Measurements from ENCODE around the gene SNX15. TPM values are rescaled to one million over a fixed set of nuclear protein-coding genes. Genes with fewer than 3 reads are reported as not detected.
"Not testable (repeated sequence)": the region's sequence is repeated elsewhere in the genome, so short reads cannot be mapped to it uniquely, and the experiment has no call there.

SNX15 gene
- total RNA-seq, 1 donor from 2014 or later, result 24.9 TPM

DNA sequence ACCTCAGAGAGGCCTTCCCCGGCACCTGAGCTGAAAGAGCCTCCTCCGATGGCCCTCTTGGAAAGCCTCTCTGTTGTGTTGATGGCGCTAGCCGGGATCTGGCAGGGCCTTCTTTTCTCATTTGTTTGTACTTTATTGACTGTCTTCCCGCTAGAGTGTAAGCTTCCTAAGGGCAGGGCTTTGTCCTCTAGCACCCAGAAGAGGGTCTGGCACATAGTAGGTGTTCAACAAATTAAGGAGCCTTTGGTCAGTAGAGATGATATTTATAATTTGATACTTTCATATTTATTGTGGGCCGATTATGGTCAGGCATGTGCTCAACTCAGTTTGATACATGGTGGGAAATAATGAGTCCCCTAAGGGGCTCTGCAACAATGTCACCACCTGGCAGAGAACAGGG lies 9.3 kb upstream of the SNX15 start:
- TF ChIP-seq CTCF (IDR thresholded peaks at IDR 0.05), result no peak
- DNase-seq (ENCODE audit: low spot score), result no peak
- H3K4me1 Mint-ChIP-seq (ENCODE audit: low read depth), result peaks cover 14% of the 10 kb centered on the region
- H3K27ac Mint-ChIP-seq (ENCODE audit: unreplicated experiment), result no peak overlapping the region
- H3K27me3 Mint-ChIP-seq (ENCODE audit: low read depth), result no peaks in the 10 kb centered on the region
- peaks cover 16% of the 10 kb centered on the region for H3K36me3 Mint-ChIP-seq (ENCODE audit: low read depth)
- H3K9me3 Mint-ChIP-seq (ENCODE audit: low read depth), result no peaks in the 10 kb centered on the region
- H3K4me3 Mint-ChIP-seq (ENCODE audit: unreplicated experiment), result no peak overlapping the region

GRCh38 chr11:65019824-65020223 lies 7.4 kb upstream of the SNX15 start:
- H3K27ac Mint-ChIP-seq (ENCODE audit: unreplicated experiment), result no peak overlapping the region
- no peaks in the 10 kb centered on the region for H3K9me3 Mint-ChIP-seq (ENCODE audit: low read depth)
- H3K27me3 Mint-ChIP-seq (ENCODE audit: low read depth), result no peaks in the 10 kb centered on the region
- peak; percentile 36 for DNase-seq (ENCODE audit: low spot score)
- peaks cover 6% of the 10 kb centered on the region for H3K4me1 Mint-ChIP-seq (ENCODE audit: low read depth)
- peaks cover 16% of the 10 kb centered on the region for H3K36me3 Mint-ChIP-seq (ENCODE audit: low read depth)
- H3K4me3 Mint-ChIP-seq (ENCODE audit: unreplicated experiment), result no peak overlapping the region
- TF ChIP-seq CTCF (IDR thresholded peaks at IDR 0.05), result no peak

- Mint-ChIP-seq H3K4me1 (ENCODE audit: low read depth) (no peaks in the 10 kb centered on the region), H3K27ac (ENCODE audit: unreplicated experiment) (no peak overlapping the region), H3K36me3 (ENCODE audit: low read depth) (peaks cover 16% of the 10 kb centered on the region), H3K9me3 (ENCODE audit: low read depth) (no peaks in the 10 kb centered on the region), H3K4me3 (ENCODE audit: unreplicated experiment) (no peak overlapping the region), H3K27me3 (ENCODE audit: low read depth) (no peaks in the 10 kb centered on the region)
- TF ChIP-seq CTCF (IDR thresholded peaks at IDR 0.05), result no peak
- no peak for DNase-seq (ENCODE audit: low spot score)
Measured at GRCh38 chr11:65021003-65021402, 6.2 kb upstream of the SNX15 start.

GRCh38 chr11:65021509-65021908 lies 5.7 kb upstream of the SNX15 start:
- H3K36me3 Mint-ChIP-seq (ENCODE audit: low read depth), result peaks cover 15% of the 10 kb centered on the region
- H3K9me3 Mint-ChIP-seq (ENCODE audit: low read depth), result no peaks in the 10 kb centered on the region
- peak; percentile 62 for DNase-seq (ENCODE audit: low spot score)
- no peaks in the 10 kb centered on the region for H3K27me3 Mint-ChIP-seq (ENCODE audit: low read depth)
- H3K27ac Mint-ChIP-seq (ENCODE audit: unreplicated experiment), result no peak overlapping the region
- H3K4me1 Mint-ChIP-seq (ENCODE audit: low read depth), result no peaks in the 10 kb centered on the region
- H3K4me3 Mint-ChIP-seq (ENCODE audit: unreplicated experiment), result no peak overlapping the region
- TF ChIP-seq CTCF (IDR thresholded peaks at IDR 0.05), result no peak

- H3K9me3 Mint-ChIP-seq (ENCODE audit: low read depth); DNase-seq (ENCODE audit: low spot score); H3K27ac Mint-ChIP-seq (ENCODE audit: unreplicated experiment); H3K36me3 Mint-ChIP-seq (ENCODE audit: low read depth); H3K27me3 Mint-ChIP-seq (ENCODE audit: low read depth); H3K4me3 Mint-ChIP-seq (ENCODE audit: unreplicated experiment): not testable (repeated sequence)
- peaks cover 12% of the 10 kb centered on the region for H3K4me1 Mint-ChIP-seq (ENCODE audit: low read depth)
Measured at GRCh38 chr11:65023502-65023901, 3.7 kb upstream of the SNX15 start.

GRCh38 chr11:65026810-65027209 lies 429 bp upstream of the SNX15 start:
- peak overlapping the region; percentile 87 for H3K27ac Mint-ChIP-seq (ENCODE audit: unreplicated experiment)
- no peaks in the 10 kb centered on the region for H3K27me3 Mint-ChIP-seq (ENCODE audit: low read depth)
- no peaks in the 10 kb centered on the region for H3K9me3 Mint-ChIP-seq (ENCODE audit: low read depth)
- no peak for TF ChIP-seq CTCF (IDR thresholded peaks at IDR 0.05)
- no peak for DNase-seq (ENCODE audit: low spot score)
- H3K4me3 Mint-ChIP-seq (ENCODE audit: unreplicated experiment), result peak overlapping the region; percentile 79
- peaks cover 15% of the 10 kb centered on the region for H3K4me1 Mint-ChIP-seq (ENCODE audit: low read depth)
- H3K36me3 Mint-ChIP-seq (ENCODE audit: low read depth), result peaks cover 3% of the 10 kb centered on the region
